ENCODE data around the gene KCNQ4. TPM values are rescaled to one million over a fixed set of nuclear protein-coding genes. Genes with fewer than 3 reads are reported as not detected.

KCNQ4 gene
- total and polyA plus RNA-seq, 2 experiments from 2014 or later, result 0.13 to 3.7 TPM

DNA sequence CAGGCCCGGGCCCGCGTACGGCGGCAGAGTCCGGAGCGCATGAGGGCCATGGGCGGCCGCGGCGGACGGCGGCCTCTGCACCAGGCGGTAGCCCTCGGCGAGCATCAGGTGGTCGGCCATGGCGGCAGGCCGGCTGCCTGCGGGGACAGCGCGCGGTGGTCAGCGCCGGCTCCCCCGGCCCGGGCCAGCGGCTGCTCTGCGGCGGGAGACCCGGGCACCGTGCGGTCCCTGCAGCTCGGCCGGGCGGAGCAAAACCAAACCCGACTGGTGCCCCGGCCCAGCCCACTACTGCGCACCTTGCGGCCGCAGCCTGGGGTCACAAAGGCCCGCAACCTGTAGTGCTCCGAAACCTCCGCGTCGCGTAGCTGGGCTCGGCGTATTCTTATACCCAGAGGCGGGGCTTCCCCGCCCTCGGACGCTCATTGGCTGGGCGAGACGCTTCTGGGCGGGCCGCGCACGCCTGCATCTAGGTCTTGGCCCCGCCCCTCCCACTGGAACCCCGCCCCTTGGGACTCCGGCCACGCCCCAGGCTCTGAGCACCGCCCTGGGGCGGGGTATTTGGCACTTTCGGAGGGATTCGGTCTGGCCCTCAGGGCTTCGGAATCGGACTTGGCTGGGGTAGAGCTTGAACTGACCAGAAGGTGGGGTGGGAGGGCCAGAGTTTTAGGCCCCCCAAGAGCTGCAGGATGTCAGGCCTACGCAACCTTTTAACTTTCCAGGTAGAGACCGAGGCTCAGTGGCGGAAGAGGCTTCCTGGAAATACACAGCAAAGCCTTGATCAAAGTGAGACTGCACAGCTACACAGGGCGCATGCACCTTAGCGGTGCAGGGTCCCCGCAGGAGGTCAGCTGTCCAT lies 78.6 kb downstream of the KCNQ4 start, which contains the start of gene CITED4:
Gene CITED4 (minus strand): TSS at position 356 of the 856 bp plus-strand sequence. CDS start 236 bp downstream, at position 120.
- DNase-seq (ENCODE audit: low read depth in 1 of 2, low spot score in 1 of 2), result peak; percentile 93 to 98
- H3K9me3 ChIP-seq (ENCODE audit: low read depth), result no peaks in the 10 kb centered on the region

DNA sequence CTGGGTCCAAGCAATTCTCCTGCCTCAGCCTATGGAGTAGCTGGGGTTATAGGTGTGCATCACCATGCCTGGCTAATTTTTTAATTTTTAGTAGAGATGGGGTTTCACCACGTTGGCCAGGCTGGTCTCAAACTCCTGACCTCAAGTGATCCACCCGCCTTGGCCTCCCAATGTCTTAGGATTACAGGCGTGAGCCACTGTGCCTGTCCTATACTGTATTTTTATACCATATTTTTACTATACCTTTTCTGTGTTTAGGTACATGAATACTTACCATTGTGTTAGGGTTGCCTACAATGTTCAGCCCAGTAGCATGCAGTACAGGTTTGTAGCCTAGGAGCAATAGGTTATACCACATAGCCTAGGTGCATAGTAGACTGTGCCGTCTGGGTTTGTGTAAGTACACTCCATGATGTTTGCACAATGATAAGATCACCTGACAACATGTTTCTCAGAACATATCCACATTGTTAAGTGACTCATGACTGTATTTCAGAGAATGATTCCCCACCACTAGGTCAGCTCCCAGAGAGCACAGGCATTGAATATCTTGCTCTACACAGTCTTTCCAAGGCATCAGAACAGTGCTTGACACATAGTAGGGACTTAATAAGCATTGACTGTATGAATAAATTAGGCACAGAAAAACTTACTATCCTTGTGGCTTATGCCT lies 84.6 kb downstream of the KCNQ4 start:
- DNase-seq (ENCODE audit: low read depth in 1 of 2, low spot score in 1 of 2), result no peak
- H3K27ac ChIP-seq, result no peak overlapping the region
- no peaks in the 10 kb centered on the region for H3K9me3 ChIP-seq (ENCODE audit: low read depth)
- no peaks in the 10 kb centered on the region for H3K27me3 ChIP-seq
- H3K4me3 ChIP-seq, result no peak overlapping the region
- H3K36me3 ChIP-seq, result no peaks in the 10 kb centered on the region
- TF ChIP-seq, protein P1, sequence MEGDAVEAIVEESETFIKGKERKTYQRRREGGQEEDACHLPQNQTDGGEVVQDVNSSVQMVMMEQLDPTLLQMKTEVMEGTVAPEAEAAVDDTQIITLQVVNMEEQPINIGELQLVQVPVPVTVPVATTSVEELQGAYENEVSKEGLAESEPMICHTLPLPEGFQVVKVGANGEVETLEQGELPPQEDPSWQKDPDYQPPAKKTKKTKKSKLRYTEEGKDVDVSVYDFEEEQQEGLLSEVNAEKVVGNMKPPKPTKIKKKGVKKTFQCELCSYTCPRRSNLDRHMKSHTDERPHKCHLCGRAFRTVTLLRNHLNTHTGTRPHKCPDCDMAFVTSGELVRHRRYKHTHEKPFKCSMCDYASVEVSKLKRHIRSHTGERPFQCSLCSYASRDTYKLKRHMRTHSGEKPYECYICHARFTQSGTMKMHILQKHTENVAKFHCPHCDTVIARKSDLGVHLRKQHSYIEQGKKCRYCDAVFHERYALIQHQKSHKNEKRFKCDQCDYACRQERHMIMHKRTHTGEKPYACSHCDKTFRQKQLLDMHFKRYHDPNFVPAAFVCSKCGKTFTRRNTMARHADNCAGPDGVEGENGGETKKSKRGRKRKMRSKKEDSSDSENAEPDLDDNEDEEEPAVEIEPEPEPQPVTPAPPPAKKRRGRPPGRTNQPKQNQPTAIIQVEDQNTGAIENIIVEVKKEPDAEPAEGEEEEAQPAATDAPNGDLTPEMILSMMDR (IDR thresholded peaks at IDR 0.05; ENCODE audit: low read depth, low read length), result no peak
- H3K4me1 ChIP-seq (ENCODE audit: low read depth), result peaks cover 15% of the 10 kb centered on the region

More for the DNA sequence above, 78.6 kb downstream of the KCNQ4 start, which contains the start of gene CITED4:
- peaks cover 28% of the 10 kb centered on the region for H3K4me1 ChIP-seq (ENCODE audit: low read depth)
- TF ChIP-seq, protein P1 (IDR thresholded peaks at IDR 0.05; ENCODE audit: low read depth, low read length), result peak; percentile 23
- no peaks in the 10 kb centered on the region for H3K36me3 ChIP-seq
- H3K27ac ChIP-seq, result peak within 1 kb of the TSS; percentile 92
- H3K27me3 ChIP-seq, result peaks cover 4% of the 10 kb centered on the region
- H3K4me3 ChIP-seq, result peak within 1 kb of the TSS; percentile 59

DNA sequence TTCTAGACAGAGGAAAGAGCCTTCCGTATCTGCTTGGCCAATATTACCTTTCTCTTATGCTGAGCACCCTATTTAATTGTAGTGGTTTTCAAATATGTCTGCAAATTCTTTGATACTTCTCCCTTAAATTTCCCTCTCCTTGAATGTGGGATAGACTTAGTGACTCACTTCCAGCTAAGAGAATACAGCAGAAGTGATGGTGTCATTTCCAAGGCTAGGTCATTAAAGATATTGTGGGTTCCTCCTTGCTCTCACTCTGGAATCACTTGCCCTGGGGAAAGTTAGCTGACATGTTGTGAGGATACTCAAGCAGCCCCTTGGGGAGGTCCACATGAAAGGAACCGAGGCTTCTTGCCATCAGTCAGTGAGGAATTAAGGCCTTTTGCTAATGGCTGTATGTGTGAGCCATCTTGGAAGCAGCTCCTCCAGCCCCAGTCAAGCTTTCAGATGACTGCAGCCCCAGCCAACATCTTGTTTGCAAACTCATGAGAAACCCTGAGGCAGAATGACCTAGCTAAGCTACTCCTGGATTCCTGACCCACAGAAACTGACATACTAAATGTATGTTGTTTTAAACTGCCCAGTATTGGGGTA lies 86.6 kb downstream of the KCNQ4 start:
- TF ChIP-seq, protein P1 (IDR thresholded peaks at IDR 0.05; ENCODE audit: low read depth, low read length), result no peak
- Histone ChIP-seq H3K4me1 (ENCODE audit: low read depth) (peaks cover 9% of the 10 kb centered on the region), H3K4me3 (no peak overlapping the region), H3K36me3 (no peaks in the 10 kb centered on the region), H3K27ac (no peak overlapping the region), H3K9me3 (ENCODE audit: low read depth) (no peaks in the 10 kb centered on the region), H3K27me3 (no peaks in the 10 kb centered on the region)
- no peak for DNase-seq (ENCODE audit: low read depth in 1 of 2, low spot score in 1 of 2)

DNA sequence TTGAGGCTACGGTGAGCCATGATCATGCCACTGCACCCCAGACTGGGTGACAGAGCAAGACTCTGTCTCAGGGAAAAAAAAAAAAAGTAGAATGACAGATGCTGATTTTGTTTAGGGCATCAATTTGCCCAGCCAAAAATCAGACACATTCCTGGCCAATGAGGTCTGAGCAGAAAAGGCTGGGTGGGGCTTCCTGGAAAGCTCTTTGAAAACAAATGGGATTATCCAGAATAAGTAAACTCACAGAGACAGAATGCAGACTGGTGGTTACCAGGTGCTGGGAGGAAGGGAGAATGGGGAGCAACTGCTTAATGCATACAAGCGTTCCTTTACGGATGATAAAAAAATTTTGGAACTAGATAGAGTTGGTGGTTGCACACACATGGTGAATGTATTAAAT lies 88.7 kb downstream of the KCNQ4 start:
- no peak overlapping the region for H3K27ac ChIP-seq
- no peaks in the 10 kb centered on the region for H3K36me3 ChIP-seq
- H3K9me3 ChIP-seq (ENCODE audit: low read depth), result no peaks in the 10 kb centered on the region
- H3K27me3 ChIP-seq, result no peaks in the 10 kb centered on the region
- H3K4me3 ChIP-seq, result no peak overlapping the region
- TF ChIP-seq, protein P1 (IDR thresholded peaks at IDR 0.05; ENCODE audit: low read depth, low read length), result no peak
- no peak for DNase-seq (ENCODE audit: low read depth in 1 of 2, low spot score in 1 of 2)
- H3K4me1 ChIP-seq (ENCODE audit: low read depth), result no peaks in the 10 kb centered on the region

DNA sequence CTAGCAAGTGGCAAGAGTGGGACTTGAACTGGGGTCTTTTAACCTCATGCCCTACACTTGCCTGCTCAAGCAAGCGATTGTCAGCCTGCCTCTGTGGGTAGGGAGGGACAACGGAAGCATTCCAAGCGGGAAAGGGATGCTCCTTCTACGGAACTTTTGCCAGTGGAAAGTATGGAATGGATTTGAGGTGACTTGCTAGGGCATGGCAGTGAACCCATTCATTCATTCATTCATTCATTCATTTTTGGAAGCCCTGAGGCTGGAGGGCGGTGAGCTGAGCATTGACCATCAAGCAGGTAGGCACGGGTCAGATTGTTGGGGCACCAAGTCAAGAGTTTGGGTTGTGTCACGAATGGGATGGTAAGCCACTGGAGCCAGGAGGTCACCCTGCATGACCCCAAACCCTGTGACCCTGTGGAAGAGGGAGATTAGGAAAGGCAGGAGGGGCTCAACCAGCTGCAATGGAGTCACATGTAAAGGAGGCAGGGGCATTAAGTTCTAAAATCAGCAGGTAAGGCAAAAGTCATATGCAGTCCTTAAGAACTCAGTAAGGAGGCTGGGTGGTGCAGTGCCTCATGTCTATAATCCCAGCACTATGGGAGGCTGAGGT lies 90.4 kb downstream of the KCNQ4 start:
- TF ChIP-seq, protein P1 (IDR thresholded peaks at IDR 0.05; ENCODE audit: low read depth, low read length), result no peak
- Histone ChIP-seq H3K9me3 (ENCODE audit: low read depth) (no peaks in the 10 kb centered on the region), H3K4me1 (ENCODE audit: low read depth) (no peaks in the 10 kb centered on the region), H3K4me3 (no peak overlapping the region), H3K36me3 (no peaks in the 10 kb centered on the region), H3K27ac (no peak overlapping the region), H3K27me3 (no peaks in the 10 kb centered on the region)
- no peak for DNase-seq (ENCODE audit: low read depth in 1 of 2, low spot score in 1 of 2)

Data from cardiac muscle cell (in vitro differentiated cells and primary cell).